Transverse colon (tissue), 4 donors: ENCODE data around the gene EFNB3.

Source experiments
- CTCF ChIP-seq, 5 experiments: fragments of 200-600 bp in 3 of 5; fragments of 450-650 bp in 2 of 5; sonication (generic) in 3 of 5; IDR thresholded peaks; 1 replicate in 2 of 5; 2 replicates in 3 of 5; pipeline ENCODE4 v1.5.1; 2016 to 2017; ENCODE audit warnings: antibody characterized with exemption in 5 of 5, inconsistent platforms in 3 of 5, mild to moderate bottlenecking in 2 of 5, moderate library complexity in 1 of 5
- EP300 ChIP-seq: sonication (generic); formaldehyde crosslinking; IDR thresholded peaks from one replicate; pipeline ENCODE4 v1.6.1; 2017; ENCODE audit warnings: antibody characterized with exemption, low read depth
- POLR2A ChIP-seq: fragments of 450-650 bp; IDR thresholded peaks from one replicate; pipeline ENCODE4 v1.6.1; 2016; ENCODE audit warnings: antibody characterized with exemption, mild to moderate bottlenecking, moderate library complexity
- POLR2AphosphoS5 ChIP-seq, 3 donors: sonication (generic); formaldehyde crosslinking; IDR thresholded peaks; one replicate each; pipeline ENCODE4 v1.6.1; 2016; ENCODE audit warnings: antibody characterized with exemption in 3 of 3

GRCh38 chr17:7716901-7717755 is 12.1 kb downstream of the EFNB3 start, which contains the start of gene DNAH2:
- TF ChIP-seq CTCF (IDR thresholded peaks at IDR 0.05), result peak; percentile 17 to 39 (median 33)
- no peak for TF ChIP-seq EP300
- TF ChIP-seq POLR2AphosphoS5 (IDR thresholded peaks at IDR 0.05), result no peak
- no peak for TF ChIP-seq POLR2A
